GM12878 (cell line): ENCODE measurements around the gene BBLN. TPM values are rescaled to one million over a fixed set of nuclear protein-coding genes. Genes with fewer than 3 reads are reported as not detected.

ENCODE experiments used
- BACH1 ChIP-seq: fragments of 450-650 bp; IDR thresholded peaks from 2 replicates; pipeline ENCODE4 v1.6.1; 2017; ENCODE audit warnings: mild to moderate bottlenecking, borderline replicate concordance
- BHLHE40 ChIP-seq, 2 experiments: fragments of 450-650 bp in 1 of 2; IDR thresholded peaks; 2 replicates each; pipeline ENCODE4 v1.6.1; 2011 to 2017; ENCODE audit warnings: low read depth in 2 of 2, borderline replicate concordance in 1 of 2, improper control_type of control experiment in 1 of 2, low read length in 1 of 2, mild to moderate bottlenecking in 1 of 2
- CEBPB ChIP-seq, 2 experiments: fragments of 150-350 bp in 1 of 2; IDR thresholded peaks; 2 replicates each; pipeline ENCODE4 v1.6.1; 2012 to 2014; ENCODE audit warnings: low read depth in 2 of 2, low read length in 2 of 2, borderline replicate concordance in 1 of 2, inconsistent platforms in 1 of 2
- IKZF2 ChIP-seq, 2 experiments: fragments of 450-650 bp; IDR thresholded peaks; 2 replicates each; pipeline ENCODE4 v1.6.1; 2017; ENCODE audit warnings: mild to moderate bottlenecking in 2 of 2, moderate library complexity in 2 of 2
- MEF2B ChIP-seq: fragments of 450-650 bp; IDR thresholded peaks from 2 replicates; pipeline ENCODE4 v1.6.1; 2018; ENCODE audit warnings: mild to moderate bottlenecking, moderate library complexity; ENCODE audit not compliant: partially characterized antibody, poor library complexity, severe bottlenecking
- NR2F1 ChIP-seq: fragments of 450-650 bp; conservative IDR thresholded peaks from 2 replicates; pipeline ENCODE4 v1.6.1; 2017; ENCODE audit warnings: mild to moderate bottlenecking
- PAX5 ChIP-seq: IDR thresholded peaks from 2 replicates; pipeline ENCODE4 v1.6.1; 2011; ENCODE audit warnings: low read depth, low read length, borderline replicate concordance
- RELA ChIP-seq: fragments of 450-650 bp; IDR thresholded peaks from 2 replicates; pipeline ENCODE4 v1.8.0; 2014; ENCODE audit warnings: borderline replicate concordance; ENCODE audit not compliant: partially characterized antibody
- RUNX3 ChIP-seq: IDR thresholded peaks from 2 replicates; pipeline ENCODE4 v1.6.1; 2012; ENCODE audit warnings: low read length, inconsistent platforms
- ZNF207 ChIP-seq: fragments of 450-650 bp; IDR thresholded peaks from 2 replicates; pipeline ENCODE4 v1.6.1; 2014; ENCODE audit warnings: antibody characterized with exemption, mild to moderate bottlenecking, borderline replicate concordance
- polyA plus RNA-seq, 11 experiments: library from polyadenylated mRNA; depleted of rRNA in 4 of 11; unstranded in 6 of 11; stranded (reverse) in 5 of 11; fragments of >200 nt; fragmentation: Nextera tagmentation in 4 of 11; fragmentation: Illumina TruSeq in 1 of 11; extraction: Ambion mirVana in 4 of 11; extraction: Trizol in 1 of 11; gene quantifications; 1 replicate in 1 of 11; 2 replicates in 10 of 11; pipeline versions ENCODE4 v1.2.1 to v1.2.3, GENCODE V29; 2011 to 2016; ENCODE audit warnings: inconsistent platforms in 2 of 11, missing spikeins in 2 of 11, low read depth in 1 of 11
- total RNA-seq, 4 experiments: library from RNA; depleted of rRNA in 3 of 4; stranded (reverse); fragments of >200 nt in 3 of 4; fragmentation: Illumina TruSeq in 1 of 4; extraction: Trizol in 1 of 4; gene quantifications; 2 replicates each; pipeline versions ENCODE4 v1.2.1 to v1.2.3, GENCODE V29; 2013 to 2021
- TF ChIP-seq, protein P1 (sequence below): fragments of 150-350 bp; IDR thresholded peaks from 2 replicates; pipeline ENCODE4 v1.6.1; 2016; ENCODE audit warnings: low read depth, low read length
- TF ChIP-seq, protein P2 (sequence below): fragments of 450-650 bp; IDR thresholded peaks from 2 replicates; pipeline ENCODE4 v1.6.1; 2017; ENCODE audit warnings: mild to moderate bottlenecking, low read depth, inconsistent platforms; ENCODE audit not compliant: poor library complexity, severe bottlenecking
- TF ChIP-seq, protein P3 (sequence below): IDR thresholded peaks from 2 replicates; pipeline ENCODE4 v1.6.1; 2011; ENCODE audit warnings: borderline replicate concordance, low read depth, mild to moderate bottlenecking, moderate library complexity, mixed read lengths, low read length; ENCODE audit not compliant: insufficient read depth; ENCODE audit errors: extremely low read length

BBLN gene
- total and polyA plus RNA-seq, 10 of the 15 experiments (the other 5 are each of a cell fraction or from before 2014, with no cell fraction given) = 3.8 to 194 (median 66.2) TPM

DNA sequence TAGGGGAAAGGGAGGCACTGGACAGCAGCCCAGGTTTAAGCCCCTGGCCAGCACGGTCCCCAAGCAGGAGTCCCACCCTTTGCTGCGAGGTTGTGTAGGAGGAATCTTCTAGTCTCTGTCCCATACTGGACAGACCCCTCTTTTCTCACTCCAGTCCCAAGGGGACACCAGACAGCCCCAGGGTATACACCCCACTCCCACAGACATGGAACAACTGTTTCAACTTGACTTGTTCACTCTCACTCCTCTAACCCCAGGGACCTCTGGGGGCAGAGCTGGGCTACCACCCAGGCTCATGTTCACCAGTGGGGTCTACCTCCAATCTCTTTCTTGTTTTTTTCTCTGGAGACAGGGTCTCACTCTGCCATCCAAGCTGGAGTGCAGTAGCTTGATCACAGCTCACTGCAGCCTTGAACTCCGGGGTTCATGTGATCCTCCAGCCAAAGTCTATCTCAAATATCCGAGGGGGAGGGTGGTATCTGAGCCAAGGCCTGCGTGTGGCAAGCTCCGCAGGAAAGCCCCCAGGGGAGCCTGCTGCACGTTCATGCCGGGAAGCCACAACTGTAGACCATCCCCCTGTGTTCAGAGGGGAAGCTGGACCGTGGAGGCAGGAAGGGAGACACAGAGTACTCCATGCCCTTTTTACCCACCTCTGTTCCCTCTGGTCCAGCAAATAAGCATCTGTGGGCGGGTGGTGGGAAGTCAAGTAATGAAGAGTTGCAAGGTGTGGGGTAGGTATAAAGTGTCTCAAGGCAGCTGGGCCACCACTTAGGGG is 34.3 kb upstream of the BBLN start (continued):
- TF ChIP-seq PAX5 (no peak; the same call in 1 of the 2 replicates), ZNF207 (no peak), BACH1 (no peak), CEBPB (IDR thresholded peaks at IDR 0.05; ENCODE audit: borderline replicate concordance in 1 of 2, low read depth in 2 of 2, low read length in 2 of 2) (no peak), IKZF2 (IDR thresholded peaks at IDR 0.05) (peak in 1 of 2 experiments; percentile 24; a peak in 1 of 4 replicates), NR2F1 (peak; percentile 6; the same call in 1 of the 2 replicates), RELA (no peak), BHLHE40 (IDR thresholded peaks at IDR 0.05; ENCODE audit: borderline replicate concordance in 1 of 2, low read depth in 2 of 2, low read length in 1 of 2) (peak; percentile 68 to 86), RUNX3 (peak; percentile 37), MEF2B (peak; percentile 79)
- TF ChIP-seq, protein P1, sequence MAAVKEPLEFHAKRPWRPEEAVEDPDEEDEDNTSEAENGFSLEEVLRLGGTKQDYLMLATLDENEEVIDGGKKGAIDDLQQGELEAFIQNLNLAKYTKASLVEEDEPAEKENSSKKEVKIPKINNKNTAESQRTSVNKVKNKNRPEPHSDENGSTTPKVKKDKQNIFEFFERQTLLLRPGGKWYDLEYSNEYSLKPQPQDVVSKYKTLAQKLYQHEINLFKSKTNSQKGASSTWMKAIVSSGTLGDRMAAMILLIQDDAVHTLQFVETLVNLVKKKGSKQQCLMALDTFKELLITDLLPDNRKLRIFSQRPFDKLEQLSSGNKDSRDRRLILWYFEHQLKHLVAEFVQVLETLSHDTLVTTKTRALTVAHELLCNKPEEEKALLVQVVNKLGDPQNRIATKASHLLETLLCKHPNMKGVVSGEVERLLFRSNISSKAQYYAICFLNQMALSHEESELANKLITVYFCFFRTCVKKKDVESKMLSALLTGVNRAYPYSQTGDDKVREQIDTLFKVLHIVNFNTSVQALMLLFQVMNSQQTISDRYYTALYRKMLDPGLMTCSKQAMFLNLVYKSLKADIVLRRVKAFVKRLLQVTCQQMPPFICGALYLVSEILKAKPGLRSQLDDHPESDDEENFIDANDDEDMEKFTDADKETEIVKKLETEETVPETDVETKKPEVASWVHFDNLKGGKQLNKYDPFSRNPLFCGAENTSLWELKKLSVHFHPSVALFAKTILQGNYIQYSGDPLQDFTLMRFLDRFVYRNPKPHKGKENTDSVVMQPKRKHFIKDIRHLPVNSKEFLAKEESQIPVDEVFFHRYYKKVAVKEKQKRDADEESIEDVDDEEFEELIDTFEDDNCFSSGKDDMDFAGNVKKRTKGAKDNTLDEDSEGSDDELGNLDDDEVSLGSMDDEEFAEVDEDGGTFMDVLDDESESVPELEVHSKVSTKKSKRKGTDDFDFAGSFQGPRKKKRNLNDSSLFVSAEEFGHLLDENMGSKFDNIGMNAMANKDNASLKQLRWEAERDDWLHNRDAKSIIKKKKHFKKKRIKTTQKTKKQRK = no peak
- TF ChIP-seq, protein P2, sequence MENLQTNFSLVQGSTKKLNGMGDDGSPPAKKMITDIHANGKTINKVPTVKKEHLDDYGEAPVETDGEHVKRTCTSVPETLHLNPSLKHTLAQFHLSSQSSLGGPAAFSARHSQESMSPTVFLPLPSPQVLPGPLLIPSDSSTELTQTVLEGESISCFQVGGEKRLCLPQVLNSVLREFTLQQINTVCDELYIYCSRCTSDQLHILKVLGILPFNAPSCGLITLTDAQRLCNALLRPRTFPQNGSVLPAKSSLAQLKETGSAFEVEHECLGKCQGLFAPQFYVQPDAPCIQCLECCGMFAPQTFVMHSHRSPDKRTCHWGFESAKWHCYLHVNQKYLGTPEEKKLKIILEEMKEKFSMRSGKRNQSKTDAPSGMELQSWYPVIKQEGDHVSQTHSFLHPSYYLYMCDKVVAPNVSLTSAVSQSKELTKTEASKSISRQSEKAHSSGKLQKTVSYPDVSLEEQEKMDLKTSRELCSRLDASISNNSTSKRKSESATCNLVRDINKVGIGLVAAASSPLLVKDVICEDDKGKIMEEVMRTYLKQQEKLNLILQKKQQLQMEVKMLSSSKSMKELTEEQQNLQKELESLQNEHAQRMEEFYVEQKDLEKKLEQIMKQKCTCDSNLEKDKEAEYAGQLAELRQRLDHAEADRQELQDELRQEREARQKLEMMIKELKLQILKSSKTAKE = no peak
- TF ChIP-seq, protein P3, sequence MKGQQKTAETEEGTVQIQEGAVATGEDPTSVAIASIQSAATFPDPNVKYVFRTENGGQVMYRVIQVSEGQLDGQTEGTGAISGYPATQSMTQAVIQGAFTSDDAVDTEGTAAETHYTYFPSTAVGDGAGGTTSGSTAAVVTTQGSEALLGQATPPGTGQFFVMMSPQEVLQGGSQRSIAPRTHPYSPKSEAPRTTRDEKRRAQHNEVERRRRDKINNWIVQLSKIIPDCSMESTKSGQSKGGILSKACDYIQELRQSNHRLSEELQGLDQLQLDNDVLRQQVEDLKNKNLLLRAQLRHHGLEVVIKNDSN = no peak
